A673 (cell line): ENCODE results near the gene DLL3.

Experiments used
- CTCF ChIP-seq: fragments of 300-800, 200-600 bp; sonication (generic); conservative IDR thresholded peaks from 2 replicates; pipeline ENCODE4 v1.5.1; 2017; ENCODE audit warnings: low read depth, mild to moderate bottlenecking, antibody characterized with exemption, low read length, moderate library complexity, mixed read lengths
- EZH2 ChIP-seq: fragments of 200-600 bp; sonication (generic); IDR thresholded peaks from 2 replicates; pipeline ENCODE4 v1.6.1; 2017; ENCODE audit warnings: borderline replicate concordance, low read depth, mild to moderate bottlenecking, mixed read lengths, antibody characterized with exemption, low read length; ENCODE audit not compliant: poor library complexity, severe bottlenecking

DNA sequence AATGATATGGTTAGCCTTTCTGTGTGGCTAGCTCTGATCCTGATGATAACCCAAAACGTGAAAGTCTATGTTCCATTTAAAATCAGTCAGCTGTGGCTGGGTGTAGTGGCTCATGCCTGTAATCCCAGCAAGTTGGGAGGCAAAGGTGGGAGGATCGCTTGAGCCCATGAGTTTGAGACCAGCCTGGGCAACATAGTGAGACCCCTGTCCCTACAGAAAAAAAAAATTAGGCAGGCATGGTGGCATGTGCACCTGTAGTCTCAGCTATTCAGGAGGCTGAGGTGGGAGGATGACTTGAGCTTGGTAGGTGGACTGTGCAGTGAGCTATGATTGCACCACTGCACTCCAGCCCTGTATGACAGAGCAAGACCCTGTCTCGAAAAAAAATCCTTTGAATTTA is 35.0 kb downstream of the DLL3 start:
- no peak for TF ChIP-seq CTCF
- no peak for TF ChIP-seq EZH2
